PFSK-1 (cell line): ENCODE data around the gene MMP20.

ENCODE experiments used
- POLR2AphosphoS5 ChIP-seq: IDR thresholded peaks from 2 replicates; pipeline ENCODE4 v1.6.1; 2012; ENCODE audit warnings: low read depth, mild to moderate bottlenecking, control low read depth, low read length, moderate library complexity
- TAF1 ChIP-seq: IDR thresholded peaks from 2 replicates; pipeline ENCODE4 v1.6.1; 2012; ENCODE audit warnings: low read length, control low read depth, borderline replicate concordance; ENCODE audit not compliant: insufficient read depth
- TF ChIP-seq, protein P1 (sequence below), 2 experiments: IDR thresholded peaks; 2 replicates each; pipeline versions ENCODE4 v1.6.1 to v1.8.0; 2011 to 2012; ENCODE audit warnings: low read depth in 2 of 2, low read length in 2 of 2, control low read depth in 1 of 2, inconsistent platforms in 1 of 2, mild to moderate bottlenecking in 1 of 2, moderate library complexity in 1 of 2; ENCODE audit not compliant: insufficient read depth in 1 of 2

DNA sequence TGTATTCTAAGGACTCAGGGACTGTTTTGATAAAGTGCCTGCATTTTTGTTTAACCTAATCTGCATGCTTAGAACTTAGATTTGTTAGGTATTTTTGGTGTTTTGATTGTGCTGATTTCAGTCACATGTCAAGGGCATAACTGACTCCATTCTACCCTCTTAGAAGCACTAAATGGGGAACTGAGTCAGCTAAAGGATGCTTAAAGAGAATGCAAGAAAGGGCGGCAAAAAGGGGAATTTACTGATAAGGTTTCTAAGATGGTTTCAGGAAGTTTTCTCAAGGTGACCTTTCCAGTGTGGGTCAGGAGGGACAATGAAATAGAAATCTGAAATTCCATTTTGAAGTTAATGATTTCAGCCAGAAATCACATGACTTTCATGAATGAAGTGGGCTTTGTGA is 43.0 kb downstream of the MMP20 start:
- TF ChIP-seq POLR2AphosphoS5 = no peak
- TF ChIP-seq, protein P1, sequence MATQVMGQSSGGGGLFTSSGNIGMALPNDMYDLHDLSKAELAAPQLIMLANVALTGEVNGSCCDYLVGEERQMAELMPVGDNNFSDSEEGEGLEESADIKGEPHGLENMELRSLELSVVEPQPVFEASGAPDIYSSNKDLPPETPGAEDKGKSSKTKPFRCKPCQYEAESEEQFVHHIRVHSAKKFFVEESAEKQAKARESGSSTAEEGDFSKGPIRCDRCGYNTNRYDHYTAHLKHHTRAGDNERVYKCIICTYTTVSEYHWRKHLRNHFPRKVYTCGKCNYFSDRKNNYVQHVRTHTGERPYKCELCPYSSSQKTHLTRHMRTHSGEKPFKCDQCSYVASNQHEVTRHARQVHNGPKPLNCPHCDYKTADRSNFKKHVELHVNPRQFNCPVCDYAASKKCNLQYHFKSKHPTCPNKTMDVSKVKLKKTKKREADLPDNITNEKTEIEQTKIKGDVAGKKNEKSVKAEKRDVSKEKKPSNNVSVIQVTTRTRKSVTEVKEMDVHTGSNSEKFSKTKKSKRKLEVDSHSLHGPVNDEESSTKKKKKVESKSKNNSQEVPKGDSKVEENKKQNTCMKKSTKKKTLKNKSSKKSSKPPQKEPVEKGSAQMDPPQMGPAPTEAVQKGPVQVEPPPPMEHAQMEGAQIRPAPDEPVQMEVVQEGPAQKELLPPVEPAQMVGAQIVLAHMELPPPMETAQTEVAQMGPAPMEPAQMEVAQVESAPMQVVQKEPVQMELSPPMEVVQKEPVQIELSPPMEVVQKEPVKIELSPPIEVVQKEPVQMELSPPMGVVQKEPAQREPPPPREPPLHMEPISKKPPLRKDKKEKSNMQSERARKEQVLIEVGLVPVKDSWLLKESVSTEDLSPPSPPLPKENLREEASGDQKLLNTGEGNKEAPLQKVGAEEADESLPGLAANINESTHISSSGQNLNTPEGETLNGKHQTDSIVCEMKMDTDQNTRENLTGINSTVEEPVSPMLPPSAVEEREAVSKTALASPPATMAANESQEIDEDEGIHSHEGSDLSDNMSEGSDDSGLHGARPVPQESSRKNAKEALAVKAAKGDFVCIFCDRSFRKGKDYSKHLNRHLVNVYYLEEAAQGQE (IDR thresholded peaks at IDR 0.05; ENCODE audit: insufficient read depth in 1 of 2, low read depth in 2 of 2, low read length in 2 of 2) = no peak
- TF ChIP-seq TAF1 = no peak
